ENCODE measurements around the gene FXYD1.
A peak's percentile ranks its signal among the peaks of the same experiment; 100 is the strongest.

FXYD1 gene

DNA sequence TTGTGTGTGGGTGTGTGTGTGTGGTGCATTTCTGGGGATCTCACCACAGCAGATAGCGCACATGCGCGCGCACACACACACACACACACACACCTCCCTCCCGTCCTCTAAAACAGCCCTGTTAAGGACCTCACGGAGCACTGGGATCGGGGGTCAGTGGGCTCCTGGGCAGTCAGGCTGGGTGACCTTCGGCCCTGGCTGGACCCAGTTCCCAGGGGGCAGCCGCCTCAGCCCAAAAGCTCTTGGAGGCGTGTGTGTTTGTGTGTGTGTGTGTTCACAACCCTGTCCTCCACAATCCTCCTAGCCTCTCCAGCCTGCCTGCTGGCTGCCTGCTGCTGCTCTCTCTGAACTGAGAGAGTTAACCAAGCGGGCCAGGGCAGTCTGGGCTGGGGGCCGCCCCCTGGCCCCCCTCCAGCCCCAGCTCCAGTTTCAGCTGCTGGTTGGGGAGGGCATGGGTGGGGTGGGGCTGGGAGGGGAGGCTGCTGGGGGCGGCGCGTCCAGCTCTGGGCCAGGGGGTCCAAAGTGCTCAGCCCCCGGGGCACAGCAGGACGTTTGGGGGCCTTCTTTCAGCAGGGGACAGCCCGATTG is at the start of gene FXYD1:
TSS of gene FXYD1 (plus strand) at position 520 of the 588 bp plus-strand sequence. CDS start 1,256 bp downstream, outside the sequence.
- Histone ChIP-seq H3K36me3 (no peaks in the 10 kb centered on the region), H3K27me3 (peaks cover 34% of the 10 kb centered on the region), H3K9me3 (no peaks in the 10 kb centered on the region), H3K4me1 (ENCODE audit: control insufficient read depth in 1 of 2, insufficient read depth in 1 of 2, low read depth in 1 of 2, low read length in 1 of 2) (peaks cover 35 to 40% of the 10 kb centered on the region in 2 experiments), H3K27ac (no peak within 1 kb of the TSS), H3K4me3 (ENCODE audit: low read depth in 1 of 2, low read length in 1 of 2) (no peak within 1 kb of the TSS)
- TF ChIP-seq, protein P1, sequence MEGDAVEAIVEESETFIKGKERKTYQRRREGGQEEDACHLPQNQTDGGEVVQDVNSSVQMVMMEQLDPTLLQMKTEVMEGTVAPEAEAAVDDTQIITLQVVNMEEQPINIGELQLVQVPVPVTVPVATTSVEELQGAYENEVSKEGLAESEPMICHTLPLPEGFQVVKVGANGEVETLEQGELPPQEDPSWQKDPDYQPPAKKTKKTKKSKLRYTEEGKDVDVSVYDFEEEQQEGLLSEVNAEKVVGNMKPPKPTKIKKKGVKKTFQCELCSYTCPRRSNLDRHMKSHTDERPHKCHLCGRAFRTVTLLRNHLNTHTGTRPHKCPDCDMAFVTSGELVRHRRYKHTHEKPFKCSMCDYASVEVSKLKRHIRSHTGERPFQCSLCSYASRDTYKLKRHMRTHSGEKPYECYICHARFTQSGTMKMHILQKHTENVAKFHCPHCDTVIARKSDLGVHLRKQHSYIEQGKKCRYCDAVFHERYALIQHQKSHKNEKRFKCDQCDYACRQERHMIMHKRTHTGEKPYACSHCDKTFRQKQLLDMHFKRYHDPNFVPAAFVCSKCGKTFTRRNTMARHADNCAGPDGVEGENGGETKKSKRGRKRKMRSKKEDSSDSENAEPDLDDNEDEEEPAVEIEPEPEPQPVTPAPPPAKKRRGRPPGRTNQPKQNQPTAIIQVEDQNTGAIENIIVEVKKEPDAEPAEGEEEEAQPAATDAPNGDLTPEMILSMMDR (IDR thresholded peaks at IDR 0.05): no peak

DNA sequence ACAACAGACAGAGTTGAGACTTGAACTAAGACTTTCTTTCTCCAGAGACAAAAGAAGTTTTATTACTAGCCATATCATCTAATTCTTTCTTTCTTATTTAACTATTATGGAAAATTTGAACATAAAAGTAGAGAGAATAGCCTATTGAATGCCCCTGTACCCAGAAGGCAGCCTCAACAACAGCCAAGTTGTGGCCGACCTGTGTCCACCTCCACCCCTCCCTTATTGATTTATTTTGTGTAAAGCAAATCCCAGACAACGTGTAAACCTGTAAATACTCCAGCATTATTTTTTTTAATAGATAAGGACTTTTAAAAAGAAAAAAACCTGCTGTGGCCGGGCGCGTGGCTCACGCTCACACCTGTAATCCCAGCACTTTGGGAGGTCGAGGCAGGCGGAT is 49.1 kb upstream of the FXYD1 start:
- no peak overlapping the region for H3K4me3 ChIP-seq (ENCODE audit: low read depth in 1 of 2, low read length in 1 of 2)
- TF ChIP-seq, protein P1 (IDR thresholded peaks at IDR 0.05): no peak
- no peaks in the 10 kb centered on the region for H3K4me1 ChIP-seq (ENCODE audit: control insufficient read depth in 1 of 2, insufficient read depth in 1 of 2, low read depth in 1 of 2, low read length in 1 of 2)
- H3K36me3 ChIP-seq: no peaks in the 10 kb centered on the region
- no peaks in the 10 kb centered on the region for H3K9me3 ChIP-seq
- H3K27me3 ChIP-seq: peaks cover 34% of the 10 kb centered on the region
- no peak overlapping the region for H3K27ac ChIP-seq

GRCh38 chr19:35090160-35090505 is 48.5 kb upstream of the FXYD1 start:
- H3K4me3 ChIP-seq (ENCODE audit: low read depth in 1 of 2, low read length in 1 of 2): no peak overlapping the region
- H3K9me3 ChIP-seq: no peaks in the 10 kb centered on the region
- TF ChIP-seq, protein P1 (IDR thresholded peaks at IDR 0.05): no peak
- H3K27ac ChIP-seq: no peak overlapping the region
- H3K27me3 ChIP-seq: peaks cover 34% of the 10 kb centered on the region
- H3K4me1 ChIP-seq (ENCODE audit: control insufficient read depth in 1 of 2, insufficient read depth in 1 of 2, low read depth in 1 of 2, low read length in 1 of 2): no peaks in the 10 kb centered on the region
- H3K36me3 ChIP-seq: no peaks in the 10 kb centered on the region

DNA sequence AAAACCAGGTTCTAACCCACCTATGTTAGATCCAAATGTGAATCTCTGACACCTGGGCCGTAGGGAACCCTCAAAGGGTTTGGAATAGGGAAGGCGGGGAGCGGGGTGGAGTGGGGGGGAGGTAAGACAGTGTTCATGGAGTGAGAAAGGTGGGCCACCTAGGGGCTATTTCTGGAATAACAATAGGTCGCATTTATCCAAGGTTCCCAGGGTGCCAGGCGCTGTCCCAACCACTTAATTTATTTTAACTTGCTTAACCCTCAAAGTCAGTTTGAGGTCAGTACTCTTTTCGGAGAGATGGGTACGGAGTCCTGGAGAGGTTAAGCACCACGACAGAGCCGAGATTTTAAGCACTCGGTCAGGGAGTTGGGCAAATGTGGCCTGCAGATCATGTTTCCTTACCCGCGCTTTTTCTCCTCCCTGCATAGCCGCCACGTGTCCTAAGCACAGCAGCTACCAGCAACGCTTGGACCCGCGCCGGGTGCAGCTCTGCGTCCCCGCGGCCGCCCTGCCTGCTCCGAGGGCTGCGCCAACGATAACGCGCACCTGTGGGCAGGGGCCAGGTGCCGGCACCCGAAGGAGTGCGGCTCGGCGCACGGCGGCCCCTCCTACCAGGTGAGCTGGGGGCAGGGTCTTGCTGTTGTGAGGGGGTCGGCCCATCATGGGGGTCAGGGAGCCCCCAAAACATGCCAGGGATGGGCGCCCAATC is 48.0 kb upstream of the FXYD1 start:
- H3K27me3 ChIP-seq: peaks cover 34% of the 10 kb centered on the region
- H3K4me1 ChIP-seq (ENCODE audit: control insufficient read depth in 1 of 2, insufficient read depth in 1 of 2, low read depth in 1 of 2, low read length in 1 of 2): no peaks in the 10 kb centered on the region
- H3K4me3 ChIP-seq (ENCODE audit: low read depth in 1 of 2, low read length in 1 of 2): no peak overlapping the region
- H3K27ac ChIP-seq: no peak overlapping the region
- H3K36me3 ChIP-seq: no peaks in the 10 kb centered on the region
- TF ChIP-seq, protein P1 (IDR thresholded peaks at IDR 0.05): peak; percentile 27
- no peaks in the 10 kb centered on the region for H3K9me3 ChIP-seq

DNA sequence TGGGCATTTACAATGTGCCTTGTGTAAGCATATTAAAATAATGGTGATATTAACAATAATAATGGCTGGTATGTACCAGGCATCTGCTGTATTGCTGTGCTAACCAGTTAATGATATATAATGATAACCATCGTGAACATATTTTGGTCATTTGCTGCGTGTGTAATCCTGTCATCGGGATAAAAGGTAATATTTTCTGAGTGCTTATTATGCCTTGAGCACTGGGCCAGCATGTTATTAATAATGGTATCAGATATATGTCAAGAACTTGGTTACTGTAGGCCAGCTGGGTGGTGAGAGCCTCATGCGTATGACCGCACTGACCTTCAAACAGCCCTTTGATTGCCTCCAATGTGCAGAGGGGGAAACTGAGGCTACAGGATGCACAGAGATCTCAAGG is 45.2 kb upstream of the FXYD1 start:
- no peaks in the 10 kb centered on the region for H3K4me1 ChIP-seq (ENCODE audit: control insufficient read depth in 1 of 2, insufficient read depth in 1 of 2, low read depth in 1 of 2, low read length in 1 of 2)
- TF ChIP-seq, protein P1 (IDR thresholded peaks at IDR 0.05): no peak
- H3K36me3 ChIP-seq: no peaks in the 10 kb centered on the region
- peaks cover 34% of the 10 kb centered on the region for H3K27me3 ChIP-seq
- no peaks in the 10 kb centered on the region for H3K9me3 ChIP-seq
- H3K4me3 ChIP-seq (ENCODE audit: low read depth in 1 of 2, low read length in 1 of 2): no peak overlapping the region
- no peak overlapping the region for H3K27ac ChIP-seq
